ENCODE data around the gene RAP1B. TPM values are rescaled to one million over a fixed set of nuclear protein-coding genes. Genes with fewer than 3 reads are reported as not detected.
"Not testable (repeated sequence)": the region's sequence is repeated elsewhere in the genome, so short reads cannot be mapped to it uniquely, and the experiment has no call there.

RAP1B gene
- total RNA-seq, 1 donor from 2014 or later: 182 TPM

DNA sequence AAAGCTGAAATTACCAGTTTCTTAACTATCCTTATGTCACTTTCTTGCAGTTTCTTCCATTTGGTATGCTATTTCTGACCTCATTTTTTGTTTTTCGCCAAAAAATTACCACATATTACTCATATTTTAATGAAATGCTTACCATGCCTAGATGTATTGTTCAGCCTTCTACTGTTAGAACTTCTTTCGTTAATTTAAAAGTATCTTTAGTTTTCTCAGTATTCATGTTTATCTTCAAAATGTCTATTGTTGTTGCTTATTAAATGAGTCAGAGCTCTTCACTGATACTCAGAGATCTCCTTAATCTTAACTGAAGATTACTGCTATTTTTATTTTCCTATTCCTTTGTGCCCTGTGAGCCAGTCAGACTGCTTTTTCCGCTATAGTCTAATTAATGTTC is 20.5 kb downstream of the RAP1B start:
- no peak for DNase-seq (ENCODE audit: extremely low spot score, unreplicated experiment)
- TF ChIP-seq, protein P1, sequence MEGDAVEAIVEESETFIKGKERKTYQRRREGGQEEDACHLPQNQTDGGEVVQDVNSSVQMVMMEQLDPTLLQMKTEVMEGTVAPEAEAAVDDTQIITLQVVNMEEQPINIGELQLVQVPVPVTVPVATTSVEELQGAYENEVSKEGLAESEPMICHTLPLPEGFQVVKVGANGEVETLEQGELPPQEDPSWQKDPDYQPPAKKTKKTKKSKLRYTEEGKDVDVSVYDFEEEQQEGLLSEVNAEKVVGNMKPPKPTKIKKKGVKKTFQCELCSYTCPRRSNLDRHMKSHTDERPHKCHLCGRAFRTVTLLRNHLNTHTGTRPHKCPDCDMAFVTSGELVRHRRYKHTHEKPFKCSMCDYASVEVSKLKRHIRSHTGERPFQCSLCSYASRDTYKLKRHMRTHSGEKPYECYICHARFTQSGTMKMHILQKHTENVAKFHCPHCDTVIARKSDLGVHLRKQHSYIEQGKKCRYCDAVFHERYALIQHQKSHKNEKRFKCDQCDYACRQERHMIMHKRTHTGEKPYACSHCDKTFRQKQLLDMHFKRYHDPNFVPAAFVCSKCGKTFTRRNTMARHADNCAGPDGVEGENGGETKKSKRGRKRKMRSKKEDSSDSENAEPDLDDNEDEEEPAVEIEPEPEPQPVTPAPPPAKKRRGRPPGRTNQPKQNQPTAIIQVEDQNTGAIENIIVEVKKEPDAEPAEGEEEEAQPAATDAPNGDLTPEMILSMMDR (IDR thresholded peaks at IDR 0.05): no peak
- Mint-ChIP-seq H3K4me1 (ENCODE audit: unreplicated experiment) (peaks cover 36% of the 10 kb centered on the region), H3K4me3 (ENCODE audit: unreplicated experiment) (no peak overlapping the region), H3K27ac (ENCODE audit: unreplicated experiment) (peak overlapping the region; percentile 43), H3K27me3 (ENCODE audit: unreplicated experiment) (no peaks in the 10 kb centered on the region), H3K36me3 (ENCODE audit: unreplicated experiment) (peaks cover 29% of the 10 kb centered on the region), H3K9me3 (ENCODE audit: unreplicated experiment) (no peaks in the 10 kb centered on the region)

DNA sequence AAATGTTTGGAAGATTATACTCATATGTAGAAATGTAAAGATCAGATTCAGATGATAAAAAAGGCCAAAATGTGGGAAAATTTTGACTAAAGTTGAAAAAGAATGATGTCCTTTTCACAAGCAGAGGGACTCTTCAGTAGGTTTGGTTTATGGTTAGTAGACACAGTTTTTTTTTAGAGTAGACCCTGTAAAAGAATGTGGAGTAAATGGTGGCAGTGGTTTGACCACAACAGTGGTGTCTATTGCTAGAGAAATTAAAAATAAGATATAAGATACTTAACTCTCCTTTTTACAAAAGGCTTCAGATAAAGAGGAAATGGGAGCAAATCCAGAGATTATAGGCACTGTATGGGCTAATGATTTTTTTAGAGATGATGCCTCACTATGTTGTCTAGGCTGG is 21.8 kb downstream of the RAP1B start:
- Mint-ChIP-seq H3K27me3 (ENCODE audit: unreplicated experiment) (no peaks in the 10 kb centered on the region), H3K9me3 (ENCODE audit: unreplicated experiment) (no peaks in the 10 kb centered on the region), H3K4me3 (ENCODE audit: unreplicated experiment) (no peak overlapping the region), H3K27ac (ENCODE audit: unreplicated experiment) (no peak overlapping the region), H3K36me3 (ENCODE audit: unreplicated experiment) (peaks cover 18% of the 10 kb centered on the region), H3K4me1 (ENCODE audit: unreplicated experiment) (peaks cover 38% of the 10 kb centered on the region)
- TF ChIP-seq, protein P1 (IDR thresholded peaks at IDR 0.05): no peak
- no peak for DNase-seq (ENCODE audit: extremely low spot score, unreplicated experiment)

DNA sequence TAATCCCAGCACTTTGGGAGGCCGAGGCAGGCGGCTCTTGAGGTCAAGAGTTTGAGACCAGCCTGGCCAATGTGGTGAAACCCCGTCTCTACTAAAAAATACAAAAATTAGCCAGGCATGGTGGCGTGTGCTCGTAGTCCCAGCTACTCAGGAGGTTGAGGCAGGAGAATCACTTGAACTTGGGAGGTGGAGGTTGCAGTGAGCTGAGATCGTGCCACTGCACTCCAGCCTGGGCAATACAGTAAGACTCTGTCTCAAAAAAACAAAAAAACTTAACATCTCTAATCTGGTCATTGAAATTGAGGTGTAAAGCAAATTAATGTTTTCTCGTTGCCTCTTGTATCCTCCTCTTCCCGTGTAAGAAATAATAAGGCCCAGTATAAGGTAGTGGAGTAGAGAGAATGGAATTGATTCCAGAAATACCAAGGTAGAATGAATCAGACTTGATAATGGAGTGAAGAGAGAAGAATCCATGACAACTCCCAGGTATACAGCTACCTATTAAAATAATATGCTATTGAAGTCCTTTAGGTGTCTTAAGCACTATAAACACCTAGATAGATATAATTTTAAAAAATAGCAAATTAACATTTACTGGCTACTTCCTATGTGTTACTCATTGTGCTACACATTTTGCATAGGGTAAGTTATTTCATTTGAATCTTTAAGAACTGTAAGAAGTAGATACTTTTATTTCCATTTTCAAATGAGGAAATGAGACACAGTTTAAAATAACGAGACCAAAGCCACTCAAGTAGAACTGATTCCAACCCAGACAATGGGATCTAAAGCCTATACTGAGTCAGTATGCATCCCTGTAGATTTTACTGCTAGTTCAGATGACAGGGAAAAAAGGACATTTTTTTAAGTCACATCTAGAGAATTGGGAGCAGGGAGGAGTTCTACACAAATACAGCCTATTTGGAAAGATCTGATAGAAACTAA is 23.2 kb downstream of the RAP1B start:
- Mint-ChIP-seq H3K27ac (ENCODE audit: unreplicated experiment) (peak overlapping the region; percentile 7), H3K4me3 (ENCODE audit: unreplicated experiment) (no peak overlapping the region), H3K27me3 (ENCODE audit: unreplicated experiment) (no peaks in the 10 kb centered on the region), H3K36me3 (ENCODE audit: unreplicated experiment) (peaks cover 7% of the 10 kb centered on the region), H3K4me1 (ENCODE audit: unreplicated experiment) (peaks cover 47% of the 10 kb centered on the region), H3K9me3 (ENCODE audit: unreplicated experiment) (no peaks in the 10 kb centered on the region)
- TF ChIP-seq, protein P1 (IDR thresholded peaks at IDR 0.05): no peak
- no peak for DNase-seq (ENCODE audit: extremely low spot score, unreplicated experiment)

DNA sequence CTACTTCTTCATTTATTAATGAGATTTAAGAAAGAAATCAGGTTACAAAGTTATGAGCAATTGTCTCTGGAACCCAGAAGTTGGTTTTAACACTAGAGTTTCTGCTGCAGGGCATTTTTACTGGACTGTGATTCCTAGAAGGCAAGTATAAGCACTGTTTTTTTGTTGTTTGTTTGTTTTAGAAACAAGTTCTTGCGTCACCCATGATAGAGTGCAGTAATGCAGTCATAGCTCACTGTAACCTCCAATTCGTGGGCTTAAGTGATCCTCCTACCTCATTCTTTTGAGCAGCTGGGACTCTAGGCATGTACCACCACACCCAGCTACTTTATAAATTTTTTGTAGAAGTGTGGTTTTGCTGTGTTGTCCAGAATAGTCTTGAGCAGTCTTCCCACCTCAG is 25.6 kb downstream of the RAP1B start:
- no peaks in the 10 kb centered on the region for H3K27me3 Mint-ChIP-seq (ENCODE audit: unreplicated experiment)
- peaks cover 56% of the 10 kb centered on the region for H3K4me1 Mint-ChIP-seq (ENCODE audit: unreplicated experiment)
- no peak overlapping the region for H3K4me3 Mint-ChIP-seq (ENCODE audit: unreplicated experiment)
- H3K36me3 Mint-ChIP-seq (ENCODE audit: unreplicated experiment): no peaks in the 10 kb centered on the region
- peak overlapping the region; percentile 58 for H3K27ac Mint-ChIP-seq (ENCODE audit: unreplicated experiment)
- TF ChIP-seq, protein P1 (IDR thresholded peaks at IDR 0.05): no peak
- H3K9me3 Mint-ChIP-seq (ENCODE audit: unreplicated experiment): no peaks in the 10 kb centered on the region
- DNase-seq (ENCODE audit: extremely low spot score, unreplicated experiment): no peak

DNA sequence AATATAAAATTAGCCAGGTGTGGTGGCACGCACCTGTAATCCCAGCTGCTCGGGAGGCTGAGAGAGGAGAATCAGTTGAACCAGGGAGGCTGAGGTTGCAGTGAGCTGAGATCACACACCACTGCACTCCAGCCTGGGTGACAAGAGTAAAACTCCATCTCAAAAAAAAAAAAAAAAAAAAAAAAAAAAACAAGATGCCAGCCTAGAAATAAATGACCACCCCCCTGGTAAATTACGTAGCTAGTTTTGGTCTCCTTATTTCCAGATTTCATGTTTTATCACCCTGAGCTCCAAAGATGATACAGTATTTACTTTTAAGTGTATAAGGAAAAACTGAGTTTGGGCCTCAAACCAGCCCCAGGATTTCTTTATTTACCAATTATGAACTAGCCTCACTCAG is 26.7 kb downstream of the RAP1B start:
- H3K4me3 Mint-ChIP-seq (ENCODE audit: unreplicated experiment); DNase-seq (ENCODE audit: extremely low spot score, unreplicated experiment): not testable (repeated sequence)
- H3K4me1 Mint-ChIP-seq (ENCODE audit: unreplicated experiment): peaks cover 60% of the 10 kb centered on the region

More for the DNA sequence above, 26.7 kb downstream of the RAP1B start:
- H3K27ac Mint-ChIP-seq (ENCODE audit: unreplicated experiment); H3K9me3 Mint-ChIP-seq (ENCODE audit: unreplicated experiment); H3K36me3 Mint-ChIP-seq (ENCODE audit: unreplicated experiment); H3K27me3 Mint-ChIP-seq (ENCODE audit: unreplicated experiment): not testable (repeated sequence)
